HCT116 (cell line): Measurements from ENCODE around the gene TBC1D17. TPM values are rescaled to one million over a fixed set of nuclear protein-coding genes. Genes with fewer than 3 reads are reported as not detected.

ENCODE experiments used
- ATAC-seq: fragments of 200-7000 bp; cut with Tn5 transposase; 2 replicates; pipeline ENCODE4 v1.9.1; 2020; ENCODE audit warnings: mild to moderate bottlenecking, moderate library complexity
- BruUV-seq: library from RNA; stranded (reverse); fragments of 400-500 nt; replicated peaks from 2 replicates; lab custom pipeline; 2021; lab: Mats Ljungman, UMichigan
- CTCF ChIA-PET: fragments of 300-600 bp; sonication (Branson Sonifier 250); formaldehyde crosslinking; loops from one replicate; lab custom pipeline; 2021; ENCODE audit warnings: antibody characterized with exemption; lab: Charles Lee
- POLR2A ChIA-PET: fragments of 300-600, 350-600 bp; sonication (Branson Sonifier 250); formaldehyde crosslinking; loops from one replicate; lab custom pipeline; 2021; ENCODE audit warnings: antibody characterized with exemption; lab: Charles Lee
- RAD21 ChIA-PET, 2 experiments: fragments of 300-600 bp; sonication (Branson Sonifier 250); formaldehyde crosslinking; loops; one replicate each; lab custom pipeline; 2023; ENCODE audit warnings: low total read pairs in 2 of 2; ENCODE audit not compliant: uncharacterized antibody in 2 of 2, unreplicated experiment in 2 of 2, low non-redundant PET in 1 of 2; lab: Charles Lee
- DNase-seq: peaks from one replicate; pipeline ENCODE4 v3.0.0-alpha.2; 2010; ENCODE audit warnings: low read depth, low spot score
- H2AFZ ChIP-seq: fragments of 200-600 bp; shearing (Covaris generic), sonication (generic); 2 replicates; pipeline ENCODE4 v1.6.1; 2017; ENCODE audit warnings: low read depth, mixed run types, mixed read lengths, antibody characterized with exemption, low read length; ENCODE audit not compliant: poor library complexity, severe bottlenecking
- H3K27ac ChIP-seq: 2 replicates; pipeline ENCODE4 v1.5.1; 2012; ENCODE audit warnings: low read depth, low read length
- H3K27me3 ChIP-seq: fragments of 200-600 bp; sonication (generic); 2 replicates; pipeline ENCODE4 v1.6.1; 2016; ENCODE audit warnings: mixed run types, low read length, mixed read lengths; ENCODE audit not compliant: insufficient read depth
- H3K36me3 ChIP-seq, 2 experiments: fragments of 200-500 bp in 1 of 2; fragments of 200-600 bp in 1 of 2; sonication (Bioruptor generic) in 1 of 2; sonication (generic) in 1 of 2; 2 replicates each; pipeline versions ENCODE4 v1.5.1 to v1.6.1; 2014 to 2016; ENCODE audit warnings: low read length in 2 of 2, inconsistent platforms in 1 of 2, mixed read lengths in 1 of 2, mixed run types in 1 of 2; ENCODE audit not compliant: insufficient read depth in 2 of 2, control insufficient read depth in 1 of 2
- H3K4me1 ChIP-seq, 2 experiments: fragments of 200-600 bp in 1 of 2; sonication (generic) in 1 of 2; 2 replicates each; pipeline versions ENCODE4 v1.5.1 to v1.6.1; 2012 to 2017; ENCODE audit warnings: low read length in 2 of 2, inconsistent platforms in 1 of 2, mild to moderate bottlenecking in 1 of 2, mixed read lengths in 1 of 2, mixed run types in 1 of 2, moderate library complexity in 1 of 2; ENCODE audit not compliant: insufficient read depth in 2 of 2, control insufficient read depth in 1 of 2
- H3K4me2 ChIP-seq: fragments of 200-600 bp; sonication (generic); 2 replicates; pipeline ENCODE4 v1.6.1; 2017; ENCODE audit warnings: mixed run types, low read length, mixed read lengths
- H3K4me3 ChIP-seq, 2 experiments: fragments of 200-600 bp in 1 of 2; sonication (generic) in 1 of 2; replicated peaks in 1 of 2; 2 replicates each; pipeline ENCODE4 v1.5.1; 2011 to 2016; ENCODE audit warnings: low read length in 2 of 2, control low read depth in 1 of 2, low read depth in 1 of 2, mild to moderate bottlenecking in 1 of 2, mixed read lengths in 1 of 2, mixed run types in 1 of 2
- H3K79me2 ChIP-seq: fragments of 200-600 bp; sonication (generic); 2 replicates; pipeline ENCODE4 v1.6.1; 2017; ENCODE audit warnings: mild to moderate bottlenecking, mixed run types, low read length, moderate library complexity, mixed read lengths; ENCODE audit not compliant: insufficient read depth
- H3K9ac ChIP-seq: fragments of 200-600 bp; sonication (generic); 2 replicates; pipeline ENCODE4 v1.6.1; 2016; ENCODE audit warnings: low read length, mixed read lengths
- H3K9me2 ChIP-seq: fragments of 200-600 bp; sonication (generic), shearing (Covaris generic); 2 replicates; pipeline ENCODE4 v1.6.1; 2017; ENCODE audit warnings: mixed run types, mild to moderate bottlenecking, moderate library complexity; ENCODE audit not compliant: insufficient read depth
- H3K9me3 ChIP-seq, 2 experiments: fragments of 200-500 bp in 1 of 2; fragments of 200-600 bp in 1 of 2; sonication (Bioruptor generic) in 1 of 2; sonication (generic) in 1 of 2; 2 replicates each; pipeline ENCODE4 v1.6.1; 2014 to 2017; ENCODE audit warnings: low read length in 2 of 2, mixed read lengths in 2 of 2, inconsistent platforms in 1 of 2, low read depth in 1 of 2, mild to moderate bottlenecking in 1 of 2, mixed run types in 1 of 2, moderate library complexity in 1 of 2; ENCODE audit not compliant: control insufficient read depth in 1 of 2, insufficient read depth in 1 of 2
- H4K20me1 ChIP-seq: fragments of 200-600 bp; sonication (generic), shearing (Covaris generic); 2 replicates; pipeline ENCODE4 v1.6.1; 2017; ENCODE audit warnings: mixed run types, mild to moderate bottlenecking, moderate library complexity; ENCODE audit not compliant: insufficient read depth
- SIN3A ChIP-seq: IDR thresholded peaks from 2 replicates; pipeline ENCODE4 v1.6.1; 2012; ENCODE audit warnings: low read depth
- SRF ChIP-seq: IDR thresholded peaks from 2 replicates; pipeline ENCODE4 v1.6.1; 2012; ENCODE audit warnings: low read depth
- ZBTB33 ChIP-seq: IDR thresholded peaks from 2 replicates; pipeline ENCODE4 v1.6.1; 2011; ENCODE audit warnings: mild to moderate bottlenecking, low read length, moderate library complexity; ENCODE audit not compliant: insufficient replicate concordance; ENCODE audit errors: extremely low read depth
- intact Hi-C: fragments of 100-400 bp; cut with micrococcal nuclease; formaldehyde crosslinking; loops from 2 replicates; pipeline ENCODE4 v1.10.0; 2022
- total RNA-seq: library from RNA; stranded (reverse); gene quantifications from one replicate; pipeline ENCODE4 v1.2.1, GENCODE V29; 2021; ENCODE audit not compliant: unreplicated experiment
- TF ChIP-seq, protein P1 (sequence below): IDR thresholded peaks from 2 replicates; pipeline ENCODE4 v1.6.1; 2012; ENCODE audit warnings: low read depth

TBC1D17 gene
- total RNA-seq, 1 experiment from 2014 or later: 32.9 TPM

GRCh38 chr19:49892716-49893115 lies 15.2 kb downstream of the TBC1D17 start:
- ChIA-PET POLR2A (no interaction called here), CTCF (no interaction called here), RAD21 (no interaction called here)
- Histone ChIP-seq H3K9ac (no peak overlapping the region), H2AFZ (no peak overlapping the region), H3K9me3 (no peaks in the 10 kb centered on the region), H3K27ac (no peak overlapping the region), H3K4me3 (no peak overlapping the region), H3K79me2 (no peaks in the 10 kb centered on the region), H4K20me1 (no peaks in the 10 kb centered on the region), H3K36me3 (no peaks in the 10 kb centered on the region), H3K9me2 (no peaks in the 10 kb centered on the region), H3K4me1 (peaks cover 6 to 18% of the 10 kb centered on the region in 2 experiments), H3K27me3 (no peaks in the 10 kb centered on the region), H3K4me2 (no peak overlapping the region)
- DNase-seq (no peak), ATAC-seq (no peak)
- BruUV-seq: no TSS peak
- intact Hi-C loops: no loop called here
- TF ChIP-seq SRF (no peak), ZBTB33 (no peak), SIN3A (no peak)
- TF ChIP-seq, protein P1, sequence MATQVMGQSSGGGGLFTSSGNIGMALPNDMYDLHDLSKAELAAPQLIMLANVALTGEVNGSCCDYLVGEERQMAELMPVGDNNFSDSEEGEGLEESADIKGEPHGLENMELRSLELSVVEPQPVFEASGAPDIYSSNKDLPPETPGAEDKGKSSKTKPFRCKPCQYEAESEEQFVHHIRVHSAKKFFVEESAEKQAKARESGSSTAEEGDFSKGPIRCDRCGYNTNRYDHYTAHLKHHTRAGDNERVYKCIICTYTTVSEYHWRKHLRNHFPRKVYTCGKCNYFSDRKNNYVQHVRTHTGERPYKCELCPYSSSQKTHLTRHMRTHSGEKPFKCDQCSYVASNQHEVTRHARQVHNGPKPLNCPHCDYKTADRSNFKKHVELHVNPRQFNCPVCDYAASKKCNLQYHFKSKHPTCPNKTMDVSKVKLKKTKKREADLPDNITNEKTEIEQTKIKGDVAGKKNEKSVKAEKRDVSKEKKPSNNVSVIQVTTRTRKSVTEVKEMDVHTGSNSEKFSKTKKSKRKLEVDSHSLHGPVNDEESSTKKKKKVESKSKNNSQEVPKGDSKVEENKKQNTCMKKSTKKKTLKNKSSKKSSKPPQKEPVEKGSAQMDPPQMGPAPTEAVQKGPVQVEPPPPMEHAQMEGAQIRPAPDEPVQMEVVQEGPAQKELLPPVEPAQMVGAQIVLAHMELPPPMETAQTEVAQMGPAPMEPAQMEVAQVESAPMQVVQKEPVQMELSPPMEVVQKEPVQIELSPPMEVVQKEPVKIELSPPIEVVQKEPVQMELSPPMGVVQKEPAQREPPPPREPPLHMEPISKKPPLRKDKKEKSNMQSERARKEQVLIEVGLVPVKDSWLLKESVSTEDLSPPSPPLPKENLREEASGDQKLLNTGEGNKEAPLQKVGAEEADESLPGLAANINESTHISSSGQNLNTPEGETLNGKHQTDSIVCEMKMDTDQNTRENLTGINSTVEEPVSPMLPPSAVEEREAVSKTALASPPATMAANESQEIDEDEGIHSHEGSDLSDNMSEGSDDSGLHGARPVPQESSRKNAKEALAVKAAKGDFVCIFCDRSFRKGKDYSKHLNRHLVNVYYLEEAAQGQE: no peak
